Heart left ventricle (tissue), 13 donors: ENCODE measurements around the gene CRELD2.

Source experiments
- POLR2A ChIP-seq, 2 donors: fragments of 450-650 bp; IDR thresholded peaks; one replicate each; pipeline ENCODE4 v1.6.1; 2017; ENCODE audit warnings: antibody characterized with exemption in 2 of 2, mild to moderate bottlenecking in 2 of 2, moderate library complexity in 2 of 2
- TF ChIP-seq, protein P1 (sequence below), 12 donors: fragments of 200-600 bp; sonication (generic) in 4 of 12; IDR thresholded peaks; one replicate each; pipeline versions ENCODE4 v1.5.0 to v1.8.0; 2018 to 2022; ENCODE audit warnings: antibody characterized with exemption in 12 of 12, mild to moderate bottlenecking in 5 of 12
- donor health status: ischemic (EF 13 %, LVEDD 7.1; RV severe dilation, severe dysfunction).
- donor health status: DM: no; HTN: yes; CAD: no.
- donor health status: DM: no; HTN: no; CAD: no.
- donor health status: ischemic (EF 25% LVEDD 6.9; RV normal size, moderate dysfunction).
- donor health status: ischemic (EF 25% LVEDD 5.7; RV mildly dilated, moderate dysfunction).
- donor health status: ischemic (EF 35%, LVEDD 5.7; RV mildly dilated, moderate dysfunction).
- donor health status: nonischemic (EF 11% LVEDD 7.7; RV severe dilation, severe dysfunction).
- donor health status: DM: yes; HTN: yes; CAD: no.
- donor health status: PGD.
- donor health status: ischemic (EF 29% LVEDD 5.4; RV normal size, mild dysfunction).
- donor health status: nonischemic (EF 23%, LVEDD 6.1; RV moderate dilation, normal function).

DNA sequence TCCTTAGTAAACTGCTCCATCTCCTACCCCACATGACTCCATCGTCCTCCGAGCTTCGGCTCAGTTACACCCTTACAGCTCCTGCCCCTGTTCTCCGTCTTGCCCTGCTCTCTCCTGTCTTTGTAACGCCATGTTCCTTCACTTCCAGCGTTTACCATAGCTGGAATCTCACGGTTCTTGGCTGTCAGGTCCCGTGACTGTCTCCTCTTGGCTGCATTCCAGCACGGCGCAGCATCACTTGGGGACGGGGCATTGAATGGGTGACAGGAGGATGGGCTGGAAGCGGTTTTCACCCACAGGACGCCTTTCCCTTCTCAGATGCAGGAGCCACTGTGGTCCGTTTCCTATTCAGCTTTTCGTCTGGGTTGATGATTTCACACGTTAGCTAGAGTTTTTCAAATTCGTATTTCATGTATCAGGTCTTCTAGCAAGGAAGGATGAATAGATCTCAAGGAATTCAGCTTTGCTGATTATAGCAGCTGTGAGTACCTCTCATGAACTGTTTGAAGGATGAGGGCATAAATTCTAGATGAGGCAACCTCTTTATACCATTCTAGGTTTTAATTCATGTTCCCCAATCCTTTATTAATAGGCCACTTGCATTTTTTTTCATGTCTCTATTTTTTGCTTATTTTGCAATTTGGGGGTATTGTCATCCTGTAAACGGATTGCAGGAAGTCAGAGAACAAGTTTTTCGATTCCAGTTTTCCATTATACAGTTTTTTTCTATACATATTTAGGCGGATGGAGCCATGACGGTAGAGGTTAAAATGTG, 35.7 kb upstream of the CRELD2 start:
- TF ChIP-seq, protein P1, sequence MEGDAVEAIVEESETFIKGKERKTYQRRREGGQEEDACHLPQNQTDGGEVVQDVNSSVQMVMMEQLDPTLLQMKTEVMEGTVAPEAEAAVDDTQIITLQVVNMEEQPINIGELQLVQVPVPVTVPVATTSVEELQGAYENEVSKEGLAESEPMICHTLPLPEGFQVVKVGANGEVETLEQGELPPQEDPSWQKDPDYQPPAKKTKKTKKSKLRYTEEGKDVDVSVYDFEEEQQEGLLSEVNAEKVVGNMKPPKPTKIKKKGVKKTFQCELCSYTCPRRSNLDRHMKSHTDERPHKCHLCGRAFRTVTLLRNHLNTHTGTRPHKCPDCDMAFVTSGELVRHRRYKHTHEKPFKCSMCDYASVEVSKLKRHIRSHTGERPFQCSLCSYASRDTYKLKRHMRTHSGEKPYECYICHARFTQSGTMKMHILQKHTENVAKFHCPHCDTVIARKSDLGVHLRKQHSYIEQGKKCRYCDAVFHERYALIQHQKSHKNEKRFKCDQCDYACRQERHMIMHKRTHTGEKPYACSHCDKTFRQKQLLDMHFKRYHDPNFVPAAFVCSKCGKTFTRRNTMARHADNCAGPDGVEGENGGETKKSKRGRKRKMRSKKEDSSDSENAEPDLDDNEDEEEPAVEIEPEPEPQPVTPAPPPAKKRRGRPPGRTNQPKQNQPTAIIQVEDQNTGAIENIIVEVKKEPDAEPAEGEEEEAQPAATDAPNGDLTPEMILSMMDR (IDR thresholded peaks at IDR 0.05): no peak
- no peak for TF ChIP-seq POLR2A (IDR thresholded peaks at IDR 0.05)
